Measurements from ENCODE around the gene FOXL2NB.

DNA sequence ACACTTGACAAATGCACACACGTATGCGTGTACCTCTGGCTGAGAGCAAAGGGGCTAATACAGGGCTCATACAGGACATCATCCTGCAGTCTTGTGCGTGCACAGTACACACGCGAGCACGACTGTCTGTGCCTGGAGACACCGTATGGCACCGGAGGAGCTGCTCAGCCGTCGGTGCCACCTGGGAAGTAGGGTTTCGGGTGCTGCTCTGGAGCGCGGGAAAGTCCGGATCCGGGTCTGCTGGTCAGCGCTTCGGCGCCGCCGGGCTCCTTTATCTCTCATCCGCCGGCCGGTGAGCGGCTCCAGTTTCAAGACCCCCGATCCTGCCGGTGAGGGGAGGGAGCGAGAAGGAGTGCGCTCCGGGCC is 9.3 kb upstream of the FOXL2NB start:
- TF ChIP-seq, protein P1, sequence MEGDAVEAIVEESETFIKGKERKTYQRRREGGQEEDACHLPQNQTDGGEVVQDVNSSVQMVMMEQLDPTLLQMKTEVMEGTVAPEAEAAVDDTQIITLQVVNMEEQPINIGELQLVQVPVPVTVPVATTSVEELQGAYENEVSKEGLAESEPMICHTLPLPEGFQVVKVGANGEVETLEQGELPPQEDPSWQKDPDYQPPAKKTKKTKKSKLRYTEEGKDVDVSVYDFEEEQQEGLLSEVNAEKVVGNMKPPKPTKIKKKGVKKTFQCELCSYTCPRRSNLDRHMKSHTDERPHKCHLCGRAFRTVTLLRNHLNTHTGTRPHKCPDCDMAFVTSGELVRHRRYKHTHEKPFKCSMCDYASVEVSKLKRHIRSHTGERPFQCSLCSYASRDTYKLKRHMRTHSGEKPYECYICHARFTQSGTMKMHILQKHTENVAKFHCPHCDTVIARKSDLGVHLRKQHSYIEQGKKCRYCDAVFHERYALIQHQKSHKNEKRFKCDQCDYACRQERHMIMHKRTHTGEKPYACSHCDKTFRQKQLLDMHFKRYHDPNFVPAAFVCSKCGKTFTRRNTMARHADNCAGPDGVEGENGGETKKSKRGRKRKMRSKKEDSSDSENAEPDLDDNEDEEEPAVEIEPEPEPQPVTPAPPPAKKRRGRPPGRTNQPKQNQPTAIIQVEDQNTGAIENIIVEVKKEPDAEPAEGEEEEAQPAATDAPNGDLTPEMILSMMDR (IDR thresholded peaks at IDR 0.05; ENCODE audit: low read depth, low read length) = no peak
- no peak for TF ChIP-seq EZH2phosphoT487 (IDR thresholded peaks at IDR 0.05; ENCODE audit: low read depth)
